ENCODE measurements around the gene HOXA2.

GRCh38 chr7:27073076-27073475 lies 29.4 kb downstream of the HOXA2 start:
- TF ChIP-seq EP300 (IDR thresholded peaks at IDR 0.05): no peak
- TF ChIP-seq CTCF (IDR thresholded peaks at IDR 0.05): no peak

All from suprapubic skin (tissue), 3 donors.